ENCODE measurements around the gene ACVR1C.

The ACVR1C gene

DNA sequence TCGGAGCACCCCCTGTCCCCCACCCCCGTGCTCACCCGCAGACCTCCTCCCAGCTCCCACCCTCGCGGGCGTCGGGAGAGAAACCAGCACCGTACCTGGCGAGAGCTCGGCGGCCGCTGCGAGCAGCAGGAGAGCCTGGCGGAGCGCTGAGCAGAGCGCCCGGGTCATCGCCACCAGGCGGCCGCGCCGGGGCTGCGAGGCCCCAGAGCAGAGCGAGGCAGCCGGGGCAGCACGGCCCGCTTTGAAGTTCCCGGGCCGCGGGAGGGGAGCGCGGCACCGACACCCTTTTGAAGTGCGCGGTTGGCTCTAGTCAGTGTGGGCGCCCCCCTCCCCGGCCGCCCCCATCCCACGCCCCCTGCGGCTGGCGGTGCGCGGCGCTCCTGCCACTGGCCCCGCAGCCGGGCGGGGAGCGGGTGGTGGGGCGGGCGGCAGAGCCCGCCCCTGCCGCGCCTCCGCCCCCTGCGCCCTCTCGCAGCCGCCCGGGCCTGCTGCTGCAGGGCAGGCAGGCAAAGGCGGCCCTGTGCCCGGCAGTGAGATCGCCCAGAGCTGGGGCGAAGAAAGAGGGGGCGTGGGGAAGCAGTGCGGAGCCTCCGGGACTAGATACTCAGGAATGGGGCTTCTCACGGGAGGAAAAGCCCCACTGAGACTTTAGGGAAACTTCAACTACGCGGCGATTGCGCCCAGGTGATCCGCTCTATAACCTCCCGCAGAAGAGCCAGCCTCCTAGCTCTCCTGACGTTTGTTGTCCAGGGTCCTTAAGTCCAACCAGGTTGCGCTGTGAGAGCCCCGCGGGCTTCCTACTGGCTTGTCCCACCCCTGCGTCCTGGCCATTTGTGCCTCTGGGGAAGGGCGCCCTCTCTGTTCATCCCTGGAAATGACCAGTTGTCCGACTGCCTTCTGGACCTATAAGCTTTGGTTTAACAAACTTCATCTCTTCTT lies at the start of gene ACVR1C:
ACVR1C (minus strand) TSS at position 388 of the 939 bp plus-strand sequence; CDS start at position 168, 220 bp downstream.
- DNase-seq (ENCODE audit: low read depth in 2 of 2): peak in 1 of 2 experiments; percentile 1

GRCh38 chr2:157677941-157678340 lies 49.3 kb upstream of the ACVR1C start:
- DNase-seq (ENCODE audit: low read depth in 2 of 2): no peak

DNA sequence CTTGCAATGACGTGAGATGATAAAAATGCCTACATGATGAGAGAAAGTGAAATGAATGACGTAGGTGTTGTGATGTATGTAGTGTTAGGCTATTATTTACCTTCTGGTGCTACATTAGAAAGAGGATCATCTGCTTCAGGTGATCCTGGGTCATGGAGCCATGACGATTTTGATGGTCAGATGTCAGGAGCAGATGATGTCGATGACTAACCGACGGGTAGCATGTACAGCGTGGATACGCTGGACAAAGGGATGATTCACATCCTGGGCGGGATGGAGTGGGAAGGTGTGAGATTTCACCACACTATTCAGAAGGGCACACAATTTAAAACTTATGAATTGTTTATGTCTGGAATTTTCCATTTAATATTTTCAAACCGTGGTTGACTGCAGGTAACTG lies 43.5 kb upstream of the ACVR1C start:
- no peak for DNase-seq (ENCODE audit: low read depth in 2 of 2)

GRCh38 chr2:157662401-157662800 lies 33.7 kb upstream of the ACVR1C start:
- DNase-seq (ENCODE audit: low read depth in 2 of 2): no peak

DNA sequence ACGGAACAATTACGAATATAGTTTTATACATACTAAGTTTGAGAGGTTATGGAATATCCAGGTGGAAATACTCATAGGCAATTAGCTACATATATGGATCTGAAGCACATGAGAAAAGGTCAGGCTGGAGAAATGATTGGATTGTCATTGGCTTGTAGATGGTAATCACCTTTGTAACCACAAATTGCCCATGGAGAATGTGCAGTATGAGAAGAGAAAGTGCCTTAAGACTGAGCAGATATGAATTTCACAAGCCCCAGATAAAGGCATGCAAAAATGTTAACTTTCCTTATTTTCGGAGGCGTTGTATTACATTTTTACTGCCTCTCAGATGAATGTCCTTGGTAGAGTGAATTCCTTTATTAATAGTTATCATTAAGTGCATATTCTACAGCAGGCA lies 33.1 kb upstream of the ACVR1C start:
- no peak for DNase-seq (ENCODE audit: low read depth in 2 of 2)

DNA sequence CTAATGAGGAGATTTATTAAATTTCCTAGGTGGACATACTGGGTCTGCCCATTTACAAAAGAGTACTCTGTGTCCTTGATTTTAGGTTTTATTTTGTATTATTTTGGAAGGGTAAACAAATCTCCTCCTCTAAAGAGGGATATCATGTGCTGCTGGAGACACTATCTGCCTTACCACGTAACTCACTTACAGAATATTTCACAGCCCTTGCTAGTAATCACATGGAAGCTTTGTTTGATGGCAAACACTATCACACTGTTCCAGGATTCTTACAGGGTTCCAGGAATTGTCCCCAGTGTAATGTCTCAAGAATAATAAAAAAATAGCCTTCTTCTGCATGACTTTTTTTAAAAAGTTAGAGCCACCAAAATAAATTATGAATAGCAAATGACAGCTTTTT lies 29.2 kb upstream of the ACVR1C start:
- DNase-seq (ENCODE audit: low read depth in 2 of 2): no peak

DNA sequence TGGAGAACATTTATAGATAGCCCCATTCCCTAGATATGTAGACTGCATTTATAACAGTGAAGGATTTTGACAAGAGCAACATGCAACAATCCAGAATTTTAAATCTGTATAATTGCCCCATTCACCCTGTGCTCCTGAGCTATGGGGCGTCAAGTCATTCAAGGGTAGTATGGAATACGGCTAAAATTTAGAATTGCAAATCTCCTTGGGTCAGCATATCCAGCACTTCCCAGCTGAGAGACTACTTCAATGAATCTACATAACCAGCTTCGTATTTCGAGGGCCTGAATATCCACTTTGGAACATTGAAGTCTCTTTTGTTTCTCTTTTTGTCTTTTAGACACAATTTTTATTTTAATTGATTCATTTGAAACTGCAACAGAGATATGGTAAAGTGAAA lies 28.4 kb upstream of the ACVR1C start:
- no peak for DNase-seq (ENCODE audit: low read depth in 2 of 2)

GRCh38 chr2:157644776-157645175 lies 16.1 kb upstream of the ACVR1C start:
- DNase-seq (ENCODE audit: low read depth in 2 of 2): no peak

DNA sequence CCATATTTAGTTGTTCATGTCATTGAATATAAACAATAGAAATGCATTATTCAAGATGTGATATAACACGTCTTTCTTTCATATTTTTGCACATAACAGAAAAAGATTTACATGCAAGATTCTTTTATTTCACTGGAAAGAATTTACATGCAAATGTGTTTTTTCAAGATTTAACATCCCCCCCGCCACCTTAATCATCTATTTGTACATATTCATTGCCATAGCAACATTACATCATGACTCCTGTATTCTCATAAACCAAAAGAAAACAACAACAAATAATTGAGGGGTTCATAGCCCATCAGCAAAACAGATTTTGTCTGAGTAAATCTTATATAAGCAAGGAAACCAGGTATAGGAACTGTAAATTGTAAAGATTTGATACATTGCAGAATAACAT lies 3.2 kb upstream of the ACVR1C start:
- no peak for DNase-seq (ENCODE audit: low read depth in 2 of 2)

- peak in 1 of 2 experiments; percentile 5 for DNase-seq (ENCODE audit: low read depth in 2 of 2)
These were observed 829 bp downstream of the ACVR1C start for GRCh38 chr2:157627594-157628476.

- DNase-seq (ENCODE audit: low read depth in 2 of 2): no peak
These were observed 3.4 kb downstream of the ACVR1C start for GRCh38 chr2:157625296-157625695.

DNA sequence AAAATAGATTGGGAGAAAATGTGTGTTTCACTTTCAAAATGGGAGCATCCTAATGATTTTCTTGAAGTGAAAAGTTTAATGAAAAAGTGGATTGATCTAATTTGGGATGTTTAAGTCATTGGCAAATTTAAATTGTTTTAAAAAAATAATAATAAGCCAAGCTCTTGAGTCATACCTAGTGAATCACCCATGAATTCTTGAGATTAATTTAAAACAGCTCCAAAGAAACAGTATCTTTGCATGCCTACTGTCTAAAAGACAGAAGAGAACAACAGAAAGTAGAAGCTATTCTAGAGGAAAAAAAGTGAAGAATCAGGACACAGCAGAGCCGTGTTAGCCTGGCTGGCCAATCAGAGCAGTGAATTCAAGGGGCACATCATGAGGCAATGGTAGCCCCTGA lies 7.7 kb downstream of the ACVR1C start:
- peak; percentile 33 to 35 for DNase-seq (ENCODE audit: low read depth in 2 of 2)

- no peak for DNase-seq (ENCODE audit: low read depth in 2 of 2)
These were observed 16.9 kb downstream of the ACVR1C start for GRCh38 chr2:157611726-157612125.

DNA sequence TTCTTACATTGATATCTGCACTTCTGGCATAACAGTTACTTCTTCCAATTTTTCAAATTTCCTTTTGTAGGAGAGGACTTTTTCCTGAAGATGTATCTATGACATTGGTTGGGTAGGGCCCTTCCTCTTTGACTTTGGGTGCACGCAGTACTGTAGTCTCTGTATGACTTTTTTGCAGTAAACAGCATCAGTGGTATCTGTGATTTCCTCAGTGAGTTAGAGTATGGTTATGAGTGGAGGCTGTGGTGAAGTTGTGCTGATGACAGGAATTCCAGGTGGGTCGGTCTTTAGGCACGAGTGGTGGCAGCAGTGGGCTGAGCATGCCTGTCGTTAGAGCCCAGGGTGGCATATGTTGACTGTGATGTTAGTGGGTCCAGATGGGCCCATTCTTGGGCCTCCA lies 17.6 kb downstream of the ACVR1C start:
- DNase-seq (ENCODE audit: low read depth in 2 of 2): no peak

- DNase-seq (ENCODE audit: low read depth in 2 of 2): no peak
These were observed 22.1 kb downstream of the ACVR1C start for GRCh38 chr2:157606534-157606933.

DNA sequence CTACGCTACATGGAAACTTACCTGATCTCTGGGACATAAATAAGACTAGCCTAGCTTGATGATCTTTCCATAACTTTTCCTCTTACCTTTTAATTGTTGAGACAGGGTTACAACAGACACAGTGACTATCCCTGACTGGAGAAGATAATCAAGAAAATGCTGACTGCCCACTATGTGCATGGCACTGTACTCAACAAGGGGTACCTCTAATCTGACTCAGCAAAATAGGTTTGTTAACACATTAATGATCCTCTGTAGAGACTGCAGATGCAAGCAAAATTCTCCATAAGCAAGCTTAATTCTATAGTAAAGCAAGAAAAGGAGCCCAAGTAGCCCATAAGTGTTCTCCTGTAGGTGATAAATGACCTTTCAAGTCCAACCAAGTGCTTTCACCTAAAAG lies 25.5 kb downstream of the ACVR1C start:
- no peak for DNase-seq (ENCODE audit: low read depth in 2 of 2)

DNA sequence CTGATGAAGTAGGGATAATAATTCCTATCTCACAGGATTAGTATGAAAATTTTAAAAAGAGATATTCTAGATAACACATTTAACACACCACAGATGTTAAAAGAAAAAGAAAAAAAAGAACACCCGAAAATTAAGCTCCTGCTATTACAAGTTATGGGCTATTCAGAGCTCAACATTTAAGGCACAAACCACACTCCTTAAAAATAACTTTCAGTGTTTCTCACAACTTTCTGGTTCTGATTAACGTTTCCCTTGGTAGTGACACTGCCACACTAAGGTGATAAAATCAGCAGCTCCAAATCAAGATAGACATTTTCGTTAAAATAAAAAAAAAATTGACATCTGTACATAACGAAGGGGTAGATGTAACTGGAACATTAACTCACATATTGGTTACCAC lies 26.9 kb downstream of the ACVR1C start:
- no peak for DNase-seq (ENCODE audit: low read depth in 2 of 2)

DNA sequence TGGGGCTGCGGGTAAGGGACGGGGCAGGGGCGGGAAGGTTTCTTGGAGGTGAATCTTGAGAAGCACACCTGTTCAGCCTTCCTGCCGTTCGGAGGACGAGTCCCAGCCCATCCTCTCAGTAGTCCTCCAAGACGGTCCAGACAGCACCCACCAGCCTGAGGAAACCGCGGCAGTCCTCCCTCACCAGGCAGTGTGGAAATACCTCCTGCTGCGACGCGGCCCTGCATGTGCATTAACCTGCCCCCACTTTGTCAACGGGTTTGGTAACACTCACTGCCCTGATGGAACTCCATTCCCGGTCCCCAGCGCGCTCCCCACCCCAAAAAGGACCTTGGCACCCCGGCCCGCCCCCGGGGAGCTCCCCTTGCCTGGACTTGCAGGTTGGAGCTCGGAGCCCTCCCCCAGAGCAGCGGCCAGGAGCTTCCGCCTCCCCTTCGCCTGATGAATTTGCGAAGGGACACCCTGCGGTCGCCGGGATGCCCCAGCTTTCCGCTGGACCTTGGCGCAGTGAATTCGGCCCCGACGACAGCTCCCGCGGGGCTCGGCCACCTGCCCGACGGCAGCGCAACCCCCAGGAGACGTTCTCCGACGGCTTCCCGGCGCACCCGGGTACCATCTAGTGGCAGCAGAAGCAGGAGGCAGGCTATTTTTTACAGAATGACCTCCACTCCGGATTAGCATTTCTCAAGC lies 31.5 kb downstream of the ACVR1C start:
- DNase-seq (ENCODE audit: low read depth in 2 of 2): no peak

DNA sequence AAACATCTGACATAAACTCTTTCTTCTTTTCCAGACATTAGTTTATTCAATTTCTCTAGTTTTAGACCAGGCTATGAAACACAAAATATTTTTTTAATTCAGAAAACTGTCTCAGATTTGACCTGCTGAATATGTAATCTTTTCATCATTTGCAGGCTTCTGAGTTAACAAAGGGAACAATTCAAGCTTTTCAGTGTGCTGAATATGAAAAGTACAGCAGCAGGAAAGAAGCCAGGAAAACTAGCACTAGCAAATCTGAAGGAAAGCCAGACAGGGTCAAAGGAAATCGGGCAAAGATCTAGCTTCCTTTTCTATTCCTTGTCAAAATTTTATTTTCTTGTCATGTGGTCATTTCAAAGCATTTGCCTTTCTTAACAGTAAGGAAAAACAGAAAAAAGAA lies 35.3 kb downstream of the ACVR1C start:
- DNase-seq (ENCODE audit: low read depth in 2 of 2): no peak

GRCh38 chr2:157592948-157593347 lies 35.7 kb downstream of the ACVR1C start:
- DNase-seq (ENCODE audit: low read depth in 2 of 2): no peak

- no peak for DNase-seq (ENCODE audit: low read depth in 2 of 2)
These were observed 36.3 kb downstream of the ACVR1C start for GRCh38 chr2:157592374-157592773.

DNA sequence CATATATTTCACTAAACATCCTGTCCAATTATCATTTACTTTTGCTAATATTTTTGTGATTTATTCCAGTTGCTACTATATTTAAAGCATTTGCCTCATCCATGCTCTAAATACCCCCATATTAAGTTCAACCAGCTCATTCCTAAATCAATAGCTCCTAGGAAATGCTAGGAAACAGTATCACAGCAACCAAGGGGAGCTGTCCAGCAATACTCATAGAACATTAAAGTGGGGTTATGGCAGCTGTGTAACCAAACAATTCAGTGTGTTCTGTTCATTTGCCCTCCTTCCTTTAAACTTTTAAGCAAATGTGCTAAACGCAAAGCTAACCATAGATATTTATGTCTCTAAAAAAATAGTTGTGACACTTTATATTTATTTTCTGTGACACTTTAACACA lies 41.1 kb downstream of the ACVR1C start:
- DNase-seq (ENCODE audit: low read depth in 2 of 2): no peak

Measured in fibroblast of skin of left biceps (primary cell).